SK-N-SH treated with all-trans-retinoic acid at 6 μM for 48 hours (cell line): Measurements from ENCODE around the gene PLB1.

Experiments used
- ARNTL ChIP-seq: fragments of 450-650 bp; formaldehyde crosslinking; IDR thresholded peaks from 2 replicates; pipeline ENCODE4 v1.5.0; 2020; ENCODE audit warnings: low read depth, mild to moderate bottlenecking, moderate library complexity, borderline replicate concordance
- BACH2 ChIP-seq: fragments of 250-450 bp; sonication (Bioruptor Pico); IDR thresholded peaks from 2 replicates; pipeline ENCODE4 v1.9.0; 2021; ENCODE audit warnings: mild to moderate bottlenecking, borderline replicate concordance
- RARB ChIP-seq: fragments of 250-450 bp; sonication (Bioruptor Pico); IDR thresholded peaks from 2 replicates; pipeline ENCODE4 v1.8.0; 2021; ENCODE audit warnings: mild to moderate bottlenecking, moderate library complexity
- SNAI2 ChIP-seq: fragments of 250-450 bp; sonication (Bioruptor Pico); IDR thresholded peaks from 2 replicates; pipeline ENCODE4 v1.5.0; 2020; ENCODE audit warnings: mild to moderate bottlenecking, moderate library complexity
- ZC3H10 ChIP-seq: fragments of 250-450 bp; sonication (Bioruptor Pico); IDR thresholded peaks from 2 replicates; pipeline ENCODE4 v1.5.1; 2021; ENCODE audit warnings: mild to moderate bottlenecking, moderate library complexity
- ZFP3 ChIP-seq: fragments of 250-450 bp; sonication (Bioruptor Pico); IDR thresholded peaks from 2 replicates; pipeline ENCODE4 v1.5.0; 2020; ENCODE audit warnings: mild to moderate bottlenecking, moderate library complexity
- ZFP30 ChIP-seq: fragments of 450-650 bp; formaldehyde crosslinking; IDR thresholded peaks from 2 replicates; pipeline ENCODE4 v1.5.0; 2022; ENCODE audit warnings: mild to moderate bottlenecking, moderate library complexity
- ZNF565 ChIP-seq: fragments of 450-650 bp; formaldehyde crosslinking; conservative IDR thresholded peaks from 2 replicates; pipeline ENCODE4 v1.5.0; 2020; ENCODE audit warnings: low read depth, mild to moderate bottlenecking, moderate library complexity
- ZNF70 ChIP-seq: fragments of 450-650 bp; formaldehyde crosslinking; IDR thresholded peaks from 2 replicates; pipeline ENCODE4 v1.5.0; 2020; ENCODE audit warnings: mild to moderate bottlenecking, moderate library complexity
- ZNF8 ChIP-seq: fragments of 450-650 bp; formaldehyde crosslinking; IDR thresholded peaks from 2 replicates; pipeline ENCODE4 v1.5.0; 2020; ENCODE audit warnings: mild to moderate bottlenecking, moderate library complexity
- TF ChIP-seq, protein P1 (sequence below): fragments of 250-450 bp; sonication (Bioruptor Pico); IDR thresholded peaks from 2 replicates; pipeline ENCODE4 v1.8.0; 2020; ENCODE audit warnings: mild to moderate bottlenecking, moderate library complexity, borderline replicate concordance
- TF ChIP-seq, protein P2 (sequence below): fragments of 250-450 bp; sonication (Bioruptor Pico); IDR thresholded peaks from 2 replicates; pipeline ENCODE4 v1.5.0; 2020; ENCODE audit warnings: mild to moderate bottlenecking, moderate library complexity
- TF ChIP-seq, protein P3 (sequence below): fragments of 250-450 bp; sonication (Bioruptor Pico); IDR thresholded peaks from 2 replicates; pipeline ENCODE4 v1.5.1; 2020; ENCODE audit warnings: low read depth, mild to moderate bottlenecking, moderate library complexity

DNA sequence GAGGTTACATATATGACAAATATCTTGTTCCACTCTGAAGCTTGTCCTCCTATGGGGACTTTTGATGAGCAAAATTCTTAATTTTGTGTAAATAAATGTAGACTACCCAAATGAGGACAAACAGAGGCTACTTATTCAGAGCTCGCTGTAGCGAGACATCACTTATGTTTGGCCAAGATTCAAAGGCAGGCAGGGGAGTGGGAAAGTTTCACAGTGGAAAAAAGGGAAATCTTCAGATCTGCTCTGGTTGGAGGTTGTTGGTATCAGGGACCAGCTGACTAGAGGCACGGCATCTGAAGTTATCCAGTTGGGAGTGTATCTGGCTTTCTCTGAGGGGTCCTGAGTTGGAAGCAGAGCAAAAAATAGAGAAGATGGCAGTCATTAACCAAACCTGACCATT is 1.3 kb downstream of the PLB1 start:
- TF ChIP-seq SNAI2 (CRISPR knock-in tag) = no peak
- TF ChIP-seq ZC3H10 (CRISPR knock-in tag) = no peak
- TF ChIP-seq ZFP3 (CRISPR knock-in tag) = no peak
- TF ChIP-seq, protein P1, sequence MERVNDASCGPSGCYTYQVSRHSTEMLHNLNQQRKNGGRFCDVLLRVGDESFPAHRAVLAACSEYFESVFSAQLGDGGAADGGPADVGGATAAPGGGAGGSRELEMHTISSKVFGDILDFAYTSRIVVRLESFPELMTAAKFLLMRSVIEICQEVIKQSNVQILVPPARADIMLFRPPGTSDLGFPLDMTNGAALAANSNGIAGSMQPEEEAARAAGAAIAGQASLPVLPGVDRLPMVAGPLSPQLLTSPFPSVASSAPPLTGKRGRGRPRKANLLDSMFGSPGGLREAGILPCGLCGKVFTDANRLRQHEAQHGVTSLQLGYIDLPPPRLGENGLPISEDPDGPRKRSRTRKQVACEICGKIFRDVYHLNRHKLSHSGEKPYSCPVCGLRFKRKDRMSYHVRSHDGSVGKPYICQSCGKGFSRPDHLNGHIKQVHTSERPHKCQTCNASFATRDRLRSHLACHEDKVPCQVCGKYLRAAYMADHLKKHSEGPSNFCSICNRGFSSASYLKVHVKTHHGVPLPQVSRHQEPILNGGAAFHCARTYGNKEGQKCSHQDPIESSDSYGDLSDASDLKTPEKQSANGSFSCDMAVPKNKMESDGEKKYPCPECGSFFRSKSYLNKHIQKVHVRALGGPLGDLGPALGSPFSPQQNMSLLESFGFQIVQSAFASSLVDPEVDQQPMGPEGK (CRISPR knock-in tag) = no peak
- TF ChIP-seq ZNF565 (CRISPR knock-in tag) = no peak
- TF ChIP-seq, protein P2, sequence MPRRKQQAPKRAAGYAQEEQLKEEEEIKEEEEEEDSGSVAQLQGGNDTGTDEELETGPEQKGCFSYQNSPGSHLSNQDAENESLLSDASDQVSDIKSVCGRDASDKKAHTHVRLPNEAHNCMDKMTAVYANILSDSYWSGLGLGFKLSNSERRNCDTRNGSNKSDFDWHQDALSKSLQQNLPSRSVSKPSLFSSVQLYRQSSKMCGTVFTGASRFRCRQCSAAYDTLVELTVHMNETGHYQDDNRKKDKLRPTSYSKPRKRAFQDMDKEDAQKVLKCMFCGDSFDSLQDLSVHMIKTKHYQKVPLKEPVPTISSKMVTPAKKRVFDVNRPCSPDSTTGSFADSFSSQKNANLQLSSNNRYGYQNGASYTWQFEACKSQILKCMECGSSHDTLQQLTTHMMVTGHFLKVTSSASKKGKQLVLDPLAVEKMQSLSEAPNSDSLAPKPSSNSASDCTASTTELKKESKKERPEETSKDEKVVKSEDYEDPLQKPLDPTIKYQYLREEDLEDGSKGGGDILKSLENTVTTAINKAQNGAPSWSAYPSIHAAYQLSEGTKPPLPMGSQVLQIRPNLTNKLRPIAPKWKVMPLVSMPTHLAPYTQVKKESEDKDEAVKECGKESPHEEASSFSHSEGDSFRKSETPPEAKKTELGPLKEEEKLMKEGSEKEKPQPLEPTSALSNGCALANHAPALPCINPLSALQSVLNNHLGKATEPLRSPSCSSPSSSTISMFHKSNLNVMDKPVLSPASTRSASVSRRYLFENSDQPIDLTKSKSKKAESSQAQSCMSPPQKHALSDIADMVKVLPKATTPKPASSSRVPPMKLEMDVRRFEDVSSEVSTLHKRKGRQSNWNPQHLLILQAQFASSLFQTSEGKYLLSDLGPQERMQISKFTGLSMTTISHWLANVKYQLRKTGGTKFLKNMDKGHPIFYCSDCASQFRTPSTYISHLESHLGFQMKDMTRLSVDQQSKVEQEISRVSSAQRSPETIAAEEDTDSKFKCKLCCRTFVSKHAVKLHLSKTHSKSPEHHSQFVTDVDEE (CRISPR knock-in tag) = no peak
- no peak for TF ChIP-seq ARNTL (CRISPR knock-in tag)
- TF ChIP-seq, protein P3, sequence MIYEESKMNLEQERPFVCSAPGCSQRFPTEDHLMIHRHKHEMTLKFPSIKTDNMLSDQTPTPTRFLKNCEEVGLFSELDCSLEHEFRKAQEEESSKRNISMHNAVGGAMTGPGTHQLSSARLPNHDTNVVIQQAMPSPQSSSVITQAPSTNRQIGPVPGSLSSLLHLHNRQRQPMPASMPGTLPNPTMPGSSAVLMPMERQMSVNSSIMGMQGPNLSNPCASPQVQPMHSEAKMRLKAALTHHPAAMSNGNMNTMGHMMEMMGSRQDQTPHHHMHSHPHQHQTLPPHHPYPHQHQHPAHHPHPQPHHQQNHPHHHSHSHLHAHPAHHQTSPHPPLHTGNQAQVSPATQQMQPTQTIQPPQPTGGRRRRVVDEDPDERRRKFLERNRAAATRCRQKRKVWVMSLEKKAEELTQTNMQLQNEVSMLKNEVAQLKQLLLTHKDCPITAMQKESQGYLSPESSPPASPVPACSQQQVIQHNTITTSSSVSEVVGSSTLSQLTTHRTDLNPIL (CRISPR knock-in tag) = no peak
- TF ChIP-seq BACH2 (CRISPR knock-in tag) = no peak
- TF ChIP-seq ZNF70 (CRISPR knock-in tag) = no peak
- TF ChIP-seq ZNF8 = no peak
- no peak for TF ChIP-seq ZFP30 (CRISPR knock-in tag)
- TF ChIP-seq RARB (CRISPR knock-in tag) = no peak
